H1 (cell line): ENCODE measurements around the gene ICA1. TPM values are rescaled to one million over a fixed set of nuclear protein-coding genes. Genes with fewer than 3 reads are reported as not detected.

Experiments
- RFX5 ChIP-seq: IDR thresholded peaks from 2 replicates; pipeline ENCODE4 v1.6.1; 2011; ENCODE audit warnings: low read depth, low read length, improper control_type of control experiment, borderline replicate concordance
- RNF2 ChIP-seq: fragments of 200-900, 300-1000 bp; sonication (generic); IDR thresholded peaks from 2 replicates; pipeline ENCODE4 v1.7.1; 2016; ENCODE audit warnings: borderline replicate concordance, low read depth, mild to moderate bottlenecking, antibody characterized with exemption, low read length; ENCODE audit not compliant: poor library complexity, severe bottlenecking; ENCODE audit errors: missing control alignments
- polyA plus RNA-seq, 7 experiments: library from polyadenylated mRNA; depleted of rRNA in 3 of 7; stranded (reverse) in 5 of 7; unstranded in 2 of 7; fragments of >200 nt in 5 of 7; fragments of 200-250 nt in 2 of 7; gene quantifications; 1 replicate in 5 of 7; 2 replicates in 1 of 7; 4 replicates in 1 of 7; pipeline versions ENCODE4 v1.2.1 to v1.2.3, GENCODE V29; 2011 to 2013; ENCODE audit warnings: missing spikeins in 2 of 7, mixed read lengths in 2 of 7
- total RNA-seq: library from RNA; stranded (reverse); fragmentation: NEBNext Ultra II Directional; extraction: Animal tissue kit (Norgen Biotek cat#: 25700); gene quantifications from 2 replicates; pipeline ENCODE4 v1.2.1, GENCODE V29; 2021

Gene ICA1
- total and polyA plus RNA-seq, 2 of the 8 experiments (the other 6 are each of a cell fraction or from before 2014, with no cell fraction given), result 14.9 to 37.1 TPM

GRCh38 chr7:8152489-8153192, 109.3 kb downstream of the ICA1 start (continued):
- TF ChIP-seq RFX5 (no peak), RNF2 (no peak)
